Hepatocyte (in vitro differentiated cells): ENCODE results near the gene SPATA31E1.

Source experiments
- EZH2phosphoT487 ChIP-seq: fragments of 200-600 bp; sonication (generic); IDR thresholded peaks from one replicate; pipeline ENCODE4 v1.6.1; 2018; ENCODE audit warnings: antibody characterized with exemption, mild to moderate bottlenecking, low read depth, moderate library complexity; ENCODE audit not compliant: unreplicated experiment, severe bottlenecking
- TF ChIP-seq, protein P1 (sequence below): fragments of 200-600 bp; sonication (generic); IDR thresholded peaks from 2 replicates; pipeline ENCODE4 v1.5.1; 2016; ENCODE audit warnings: antibody characterized with exemption, mild to moderate bottlenecking; ENCODE audit not compliant: poor library complexity

GRCh38 chr9:87875060-87875459, 7.6 kb upstream of the SPATA31E1 start:
- TF ChIP-seq, protein P1, sequence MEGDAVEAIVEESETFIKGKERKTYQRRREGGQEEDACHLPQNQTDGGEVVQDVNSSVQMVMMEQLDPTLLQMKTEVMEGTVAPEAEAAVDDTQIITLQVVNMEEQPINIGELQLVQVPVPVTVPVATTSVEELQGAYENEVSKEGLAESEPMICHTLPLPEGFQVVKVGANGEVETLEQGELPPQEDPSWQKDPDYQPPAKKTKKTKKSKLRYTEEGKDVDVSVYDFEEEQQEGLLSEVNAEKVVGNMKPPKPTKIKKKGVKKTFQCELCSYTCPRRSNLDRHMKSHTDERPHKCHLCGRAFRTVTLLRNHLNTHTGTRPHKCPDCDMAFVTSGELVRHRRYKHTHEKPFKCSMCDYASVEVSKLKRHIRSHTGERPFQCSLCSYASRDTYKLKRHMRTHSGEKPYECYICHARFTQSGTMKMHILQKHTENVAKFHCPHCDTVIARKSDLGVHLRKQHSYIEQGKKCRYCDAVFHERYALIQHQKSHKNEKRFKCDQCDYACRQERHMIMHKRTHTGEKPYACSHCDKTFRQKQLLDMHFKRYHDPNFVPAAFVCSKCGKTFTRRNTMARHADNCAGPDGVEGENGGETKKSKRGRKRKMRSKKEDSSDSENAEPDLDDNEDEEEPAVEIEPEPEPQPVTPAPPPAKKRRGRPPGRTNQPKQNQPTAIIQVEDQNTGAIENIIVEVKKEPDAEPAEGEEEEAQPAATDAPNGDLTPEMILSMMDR: no peak
- no peak for TF ChIP-seq EZH2phosphoT487
